Measurements from ENCODE around the gene TMEM17.

DNA sequence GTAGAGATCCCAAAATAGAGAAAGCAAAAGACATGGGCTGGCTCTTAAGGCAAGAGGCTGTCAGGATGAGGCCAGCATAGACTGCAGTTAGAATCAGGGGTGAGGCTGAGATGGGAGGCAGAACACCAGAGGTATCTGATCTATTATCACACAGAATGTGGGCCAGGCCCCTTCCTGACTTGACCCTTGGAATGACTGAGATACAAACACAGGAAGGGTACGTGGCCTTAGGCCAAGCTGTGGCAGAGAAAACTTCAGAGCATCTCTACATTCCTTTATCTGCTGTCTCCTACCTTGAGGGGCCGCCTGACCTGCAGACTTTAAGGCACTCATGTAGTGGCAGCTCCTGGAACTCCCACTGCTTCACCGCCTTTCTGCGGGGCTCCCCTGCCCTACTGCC is 28.4 kb downstream of the TMEM17 start:
- TF ChIP-seq, protein P1, sequence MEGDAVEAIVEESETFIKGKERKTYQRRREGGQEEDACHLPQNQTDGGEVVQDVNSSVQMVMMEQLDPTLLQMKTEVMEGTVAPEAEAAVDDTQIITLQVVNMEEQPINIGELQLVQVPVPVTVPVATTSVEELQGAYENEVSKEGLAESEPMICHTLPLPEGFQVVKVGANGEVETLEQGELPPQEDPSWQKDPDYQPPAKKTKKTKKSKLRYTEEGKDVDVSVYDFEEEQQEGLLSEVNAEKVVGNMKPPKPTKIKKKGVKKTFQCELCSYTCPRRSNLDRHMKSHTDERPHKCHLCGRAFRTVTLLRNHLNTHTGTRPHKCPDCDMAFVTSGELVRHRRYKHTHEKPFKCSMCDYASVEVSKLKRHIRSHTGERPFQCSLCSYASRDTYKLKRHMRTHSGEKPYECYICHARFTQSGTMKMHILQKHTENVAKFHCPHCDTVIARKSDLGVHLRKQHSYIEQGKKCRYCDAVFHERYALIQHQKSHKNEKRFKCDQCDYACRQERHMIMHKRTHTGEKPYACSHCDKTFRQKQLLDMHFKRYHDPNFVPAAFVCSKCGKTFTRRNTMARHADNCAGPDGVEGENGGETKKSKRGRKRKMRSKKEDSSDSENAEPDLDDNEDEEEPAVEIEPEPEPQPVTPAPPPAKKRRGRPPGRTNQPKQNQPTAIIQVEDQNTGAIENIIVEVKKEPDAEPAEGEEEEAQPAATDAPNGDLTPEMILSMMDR (conservative IDR thresholded peaks at IDR 0.05 in 1 of 2, IDR thresholded peaks at IDR 0.05 in 1 of 2; ENCODE audit: low read depth in 1 of 2, low read length in 2 of 2), result no peak
- TF ChIP-seq EZH2 (IDR thresholded peaks at IDR 0.05; ENCODE audit: low read length, missing control alignments), result no peak

Measured in fibroblast of lung (primary cell).